GM12878 (cell line): ENCODE results near the gene DOCK1. TPM values are rescaled to one million over a fixed set of nuclear protein-coding genes. Genes with fewer than 3 reads are reported as not detected.

ENCODE experiments used
- ATAC-seq: fragments of 200-7000 bp; cut with Tn5 transposase; 3 replicates; pipeline ENCODE4 v1.9.1; 2020; ENCODE audit warnings: mild to moderate bottlenecking, moderate library complexity
- BruUV-seq: library from RNA; stranded (reverse); fragments of 400-500 nt; replicated peaks from 2 replicates; lab custom pipeline; 2021; lab: Mats Ljungman, UMichigan
- CTCF ChIA-PET: fragments of 300-600 bp; sonication (Branson Sonifier 250); formaldehyde crosslinking; extraction: SDS; loops from one replicate; lab custom pipeline; 2021; ENCODE audit warnings: inconsistent platforms; lab: Yijun Ruan, JAX
- POLR2A ChIA-PET: fragments of 350-600 bp; formaldehyde crosslinking; extraction: SDS; loops from one replicate; lab custom pipeline; 2021; ENCODE audit warnings: inconsistent platforms; lab: Charles Lee
- RAD21 ChIA-PET: fragments of 300-600 bp; sonication (Branson Sonifier 250); formaldehyde crosslinking; loops from one replicate; lab custom pipeline; 2023; ENCODE audit warnings: antibody characterized with exemption; ENCODE audit not compliant: unreplicated experiment; lab: Charles Lee
- SMC1A ChIA-PET: fragments of 300-600 bp; sonication (Branson Sonifier 250); formaldehyde crosslinking; loops from one replicate; lab custom pipeline; 2023; ENCODE audit not compliant: unreplicated experiment, uncharacterized antibody; lab: Charles Lee
- DNase-seq: peaks from one replicate; pipeline ENCODE4 v3.0.0-alpha.2; 2011; ENCODE audit warnings: low read depth, low spot score
- FAIRE-seq: peaks from 3 replicates; lab custom pipeline; 2011; peaks lifted over from hg19 to GRCh38; lab: Jason Lieb, UNC
- H2AFZ ChIP-seq: 2 replicates; pipeline ENCODE4 v1.6.0; 2011; ENCODE audit warnings: low read depth, low read length, control low read depth; ENCODE audit not compliant: control insufficient read depth
- H3K27ac ChIP-seq: 2 replicates; pipeline ENCODE4 v1.5.1; 2011; ENCODE audit warnings: control low read depth; ENCODE audit not compliant: control insufficient read depth, insufficient read depth
- H3K27me3 ChIP-seq, 2 experiments: replicated peaks in 1 of 2; 2 replicates each; pipeline versions ENCODE4 v1.6.0 to v1.6.1; 2011; ENCODE audit warnings: low read length in 1 of 2; ENCODE audit not compliant: control insufficient read depth in 2 of 2, insufficient read depth in 2 of 2
- H3K36me3 ChIP-seq, 2 experiments: 2 replicates each; pipeline ENCODE4 v1.5.1; 2011; ENCODE audit warnings: low read length in 1 of 2; ENCODE audit not compliant: control insufficient read depth in 2 of 2, insufficient read depth in 2 of 2
- H3K4me1 ChIP-seq: 2 replicates; pipeline ENCODE4 v1.6.1; 2011; ENCODE audit warnings: mild to moderate bottlenecking, low read length, moderate library complexity, mixed read lengths; ENCODE audit not compliant: control insufficient read depth, insufficient read depth
- H3K4me2 ChIP-seq: 2 replicates; pipeline ENCODE4 v1.6.0; 2011; ENCODE audit warnings: control low read depth; ENCODE audit not compliant: control insufficient read depth, insufficient read depth
- H3K4me3 ChIP-seq: fragments of 200-600 bp; sonication (generic); 2 replicates; pipeline ENCODE4 v1.5.1; 2016
- H3K79me2 ChIP-seq: 2 replicates; pipeline ENCODE4 v1.6.0; 2011; ENCODE audit warnings: low read length; ENCODE audit not compliant: control insufficient read depth, insufficient read depth
- H3K9ac ChIP-seq: 2 replicates; pipeline ENCODE4 v1.8.0; 2011; ENCODE audit warnings: low read length, control low read depth, mixed read lengths; ENCODE audit not compliant: control insufficient read depth, insufficient read depth
- H3K9me3 ChIP-seq: replicated peaks from 3 replicates; pipeline ENCODE4 v1.5.1; 2011; ENCODE audit warnings: mild to moderate bottlenecking, low read length; ENCODE audit not compliant: control insufficient read depth, insufficient read depth
- H4K20me1 ChIP-seq: 2 replicates; pipeline ENCODE4 v1.6.0; 2011; ENCODE audit not compliant: control insufficient read depth, insufficient read depth
- BACH1 ChIP-seq: fragments of 450-650 bp; IDR thresholded peaks from 2 replicates; pipeline ENCODE4 v1.6.1; 2017; ENCODE audit warnings: mild to moderate bottlenecking, borderline replicate concordance
- BCL3 ChIP-seq: IDR thresholded peaks from 2 replicates; pipeline ENCODE4 v1.6.1; 2011; ENCODE audit warnings: borderline replicate concordance, low read depth, mild to moderate bottlenecking, moderate library complexity, low read length; ENCODE audit not compliant: insufficient read depth, poor library complexity, severe bottlenecking
- ETV6 ChIP-seq, 2 experiments: fragments of 450-650 bp in 1 of 2; IDR thresholded peaks in 1 of 2; conservative IDR thresholded peaks in 1 of 2; 2 replicates each; pipeline ENCODE4 v1.6.1; 2014; ENCODE audit warnings: antibody characterized with exemption in 1 of 2, borderline replicate concordance in 1 of 2, low read depth in 1 of 2, mild to moderate bottlenecking in 1 of 2, moderate library complexity in 1 of 2
- IKZF2 ChIP-seq, 2 experiments: fragments of 450-650 bp; IDR thresholded peaks; 2 replicates each; pipeline ENCODE4 v1.6.1; 2017; ENCODE audit warnings: mild to moderate bottlenecking in 2 of 2, moderate library complexity in 2 of 2
- IRF4 ChIP-seq: IDR thresholded peaks from 2 replicates; pipeline ENCODE4 v1.6.1; 2011; ENCODE audit warnings: low read depth, low read length
- RUNX3 ChIP-seq: IDR thresholded peaks from 2 replicates; pipeline ENCODE4 v1.6.1; 2012; ENCODE audit warnings: low read length, inconsistent platforms
- SMAD1 ChIP-seq: fragments of 450-650 bp; IDR thresholded peaks from 2 replicates; pipeline ENCODE4 v1.6.1; 2018; ENCODE audit warnings: mild to moderate bottlenecking, low read depth; ENCODE audit not compliant: partially characterized antibody
- SMAD5 ChIP-seq: IDR thresholded peaks from 2 replicates; pipeline ENCODE4 v1.6.1; 2016; ENCODE audit warnings: antibody characterized with exemption, low read depth
- SREBF2 ChIP-seq: IDR thresholded peaks from 2 replicates; pipeline ENCODE4 v1.6.1; 2012; ENCODE audit warnings: mild to moderate bottlenecking, low read length
- ZNF687 ChIP-seq: fragments of 450-650 bp; IDR thresholded peaks from 2 replicates; pipeline ENCODE4 v1.6.1; 2017; ENCODE audit warnings: mild to moderate bottlenecking, moderate library complexity
- ZZZ3 ChIP-seq: IDR thresholded peaks from 2 replicates; pipeline ENCODE4 v1.6.1; 2011; ENCODE audit warnings: low read depth; ENCODE audit not compliant: control insufficient read depth, insufficient read length
- WGBS: methylation state at CpG from one replicate; pipeline ENCODE4 v1.1.6; 2016; ENCODE audit warnings: low lambda C conversion rate; ENCODE audit not compliant: insufficient replicate concordance, insufficient coverage; ENCODE audit errors: missing lambda C conversion rate; 5-methylcytosine and 5-hydroxymethylcytosine counted together
- in situ Hi-C: fragments of 300-500 bp; cut with MboI; formaldehyde crosslinking; loops from 9 replicates; pipeline ENCODE4 v1.14.3; 2018; ENCODE audit warnings: mixed read lengths
- intact Hi-C: fragments of 100-400 bp; cut with micrococcal nuclease; formaldehyde crosslinking; loops from one replicate; pipeline ENCODE4 v1.14.2; 2022; ENCODE audit not compliant: unreplicated experiment
- polyA plus RNA-seq, 11 experiments: library from polyadenylated mRNA; depleted of rRNA in 4 of 11; unstranded in 6 of 11; stranded (reverse) in 5 of 11; fragments of >200 nt; fragmentation: Nextera tagmentation in 4 of 11; fragmentation: Illumina TruSeq in 1 of 11; extraction: Ambion mirVana in 4 of 11; extraction: Trizol in 1 of 11; gene quantifications; 1 replicate in 1 of 11; 2 replicates in 10 of 11; pipeline versions ENCODE4 v1.2.1 to v1.2.3, GENCODE V29; 2011 to 2016; ENCODE audit warnings: inconsistent platforms in 2 of 11, missing spikeins in 2 of 11, low read depth in 1 of 11
- total RNA-seq, 4 experiments: library from RNA; depleted of rRNA in 3 of 4; stranded (reverse); fragments of >200 nt in 3 of 4; fragmentation: Illumina TruSeq in 1 of 4; extraction: Trizol in 1 of 4; gene quantifications; 2 replicates each; pipeline versions ENCODE4 v1.2.1 to v1.2.3, GENCODE V29; 2013 to 2021

DOCK1 gene
- total and polyA plus RNA-seq, 10 of the 15 experiments (the other 5 are each of a cell fraction or from before 2014, with no cell fraction given) = 0.05 to 0.18 TPM; not detected in 8

- Histone ChIP-seq H2AFZ (no peak overlapping the region), H3K4me2 (no peak overlapping the region), H4K20me1 (no peaks in the 10 kb centered on the region), H3K9ac (no peak overlapping the region), H3K79me2 (no peaks in the 10 kb centered on the region), H3K4me3 (no peak overlapping the region), H3K27ac (no peak overlapping the region), H3K4me1 (no peaks in the 10 kb centered on the region), H3K9me3 (no peaks in the 10 kb centered on the region; the same call in 2 of the 3 replicates), H3K27me3 (no peaks in the 10 kb centered on the region), H3K36me3 (no peaks in the 10 kb centered on the region)
- FAIRE-seq (no peak), DNase-seq (no peak), ATAC-seq (no peak)
- ChIA-PET SMC1A (no interaction called here), CTCF (no interaction called here), RAD21 (no interaction called here), POLR2A (no interaction called here)
- in situ Hi-C loops = no loop called here
- 22% methylated on average over 4 of the region's 4 CpGs for WGBS
- BruUV-seq = no TSS peak
- intact Hi-C loops = no loop called here
- TF ChIP-seq SREBF2 = no peak
- TF ChIP-seq BACH1 = no peak
- no peak for TF ChIP-seq RUNX3
- no peak for TF ChIP-seq SMAD1
- no peak for TF ChIP-seq ZZZ3
- TF ChIP-seq BCL3 = no peak
- no peak for TF ChIP-seq ZNF687
- TF ChIP-seq SMAD5 = no peak
- no peak for TF ChIP-seq IRF4
- TF ChIP-seq ETV6 (conservative IDR thresholded peaks at IDR 0.05 in 1 of 2, IDR thresholded peaks at IDR 0.05 in 1 of 2; ENCODE audit: borderline replicate concordance in 1 of 2, low read depth in 1 of 2) = no peak
- TF ChIP-seq IKZF2 (IDR thresholded peaks at IDR 0.05) = no peak
Observed at GRCh38 chr10:126959431-126959830, 54.2 kb downstream of the DOCK1 start.
